ENCODE data around the gene SNX27.

GRCh38 chr1:151596166-151596953, 15.5 kb upstream of the SNX27 start:
- TF ChIP-seq CTCF (IDR thresholded peaks at IDR 0.05) (no peak), POLR2AphosphoS5 (IDR thresholded peaks at IDR 0.05) (no peak)
